ENCODE results near the gene IARS1. TPM values are rescaled to one million over a fixed set of nuclear protein-coding genes. Genes with fewer than 3 reads are reported as not detected.

IARS1 gene
- total and polyA plus RNA-seq, 2 donors (not counting 3 experiments of a cell fraction or from before 2014, with no cell fraction given) = 32.8 to 132 TPM

DNA sequence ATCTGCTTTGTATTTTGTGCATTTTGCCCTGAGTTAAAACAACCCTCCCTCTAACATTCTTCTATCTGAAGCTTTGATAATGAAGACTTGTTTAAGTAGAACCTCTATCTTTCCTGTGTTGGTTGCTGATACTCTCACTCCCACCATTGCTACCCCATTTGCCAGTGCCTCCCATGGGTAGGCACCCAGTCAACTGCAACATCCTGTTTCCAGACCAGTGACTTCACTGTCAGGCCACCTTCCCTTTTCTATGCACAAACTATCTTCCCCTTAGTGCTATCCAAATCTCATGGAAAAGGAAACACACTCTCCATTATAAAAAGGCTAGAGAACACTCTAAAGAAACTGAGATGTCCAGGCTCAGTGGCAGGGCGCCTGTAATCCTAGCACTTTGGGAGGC is 5.6 kb upstream of the IARS1 start:
- no peak for TF ChIP-seq POLR2A (IDR thresholded peaks at IDR 0.05; ENCODE audit: low read depth, low read length)
- TF ChIP-seq, protein P1, sequence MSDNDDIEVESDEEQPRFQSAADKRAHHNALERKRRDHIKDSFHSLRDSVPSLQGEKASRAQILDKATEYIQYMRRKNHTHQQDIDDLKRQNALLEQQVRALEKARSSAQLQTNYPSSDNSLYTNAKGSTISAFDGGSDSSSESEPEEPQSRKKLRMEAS (IDR thresholded peaks at IDR 0.05; ENCODE audit: insufficient read depth, insufficient read length) = no peak
- TF ChIP-seq, protein P2, sequence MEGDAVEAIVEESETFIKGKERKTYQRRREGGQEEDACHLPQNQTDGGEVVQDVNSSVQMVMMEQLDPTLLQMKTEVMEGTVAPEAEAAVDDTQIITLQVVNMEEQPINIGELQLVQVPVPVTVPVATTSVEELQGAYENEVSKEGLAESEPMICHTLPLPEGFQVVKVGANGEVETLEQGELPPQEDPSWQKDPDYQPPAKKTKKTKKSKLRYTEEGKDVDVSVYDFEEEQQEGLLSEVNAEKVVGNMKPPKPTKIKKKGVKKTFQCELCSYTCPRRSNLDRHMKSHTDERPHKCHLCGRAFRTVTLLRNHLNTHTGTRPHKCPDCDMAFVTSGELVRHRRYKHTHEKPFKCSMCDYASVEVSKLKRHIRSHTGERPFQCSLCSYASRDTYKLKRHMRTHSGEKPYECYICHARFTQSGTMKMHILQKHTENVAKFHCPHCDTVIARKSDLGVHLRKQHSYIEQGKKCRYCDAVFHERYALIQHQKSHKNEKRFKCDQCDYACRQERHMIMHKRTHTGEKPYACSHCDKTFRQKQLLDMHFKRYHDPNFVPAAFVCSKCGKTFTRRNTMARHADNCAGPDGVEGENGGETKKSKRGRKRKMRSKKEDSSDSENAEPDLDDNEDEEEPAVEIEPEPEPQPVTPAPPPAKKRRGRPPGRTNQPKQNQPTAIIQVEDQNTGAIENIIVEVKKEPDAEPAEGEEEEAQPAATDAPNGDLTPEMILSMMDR (IDR thresholded peaks at IDR 0.05; ENCODE audit: extremely low read depth in 1 of 2, insufficient read depth in 1 of 2, low read depth in 1 of 2, low read length in 2 of 2) = no peak
- TF ChIP-seq MYC (IDR thresholded peaks at IDR 0.05; ENCODE audit: low read depth, low read length) = no peak
- TF ChIP-seq GATA2 (IDR thresholded peaks at IDR 0.05; ENCODE audit: insufficient read depth, insufficient read length, low read depth, low read length) = no peak
- TF ChIP-seq EZH2 (IDR thresholded peaks at IDR 0.05; ENCODE audit: borderline replicate concordance, low read depth, low read length, severe bottlenecking) = no peak
- TF ChIP-seq JUN (IDR thresholded peaks at IDR 0.05; ENCODE audit: borderline replicate concordance, insufficient read depth, insufficient read length, low read depth) = no peak
- no peak for TF ChIP-seq FOS (IDR thresholded peaks at IDR 0.05; ENCODE audit: borderline replicate concordance, insufficient read depth, low read length)
- TF ChIP-seq POLR2AphosphoS5 (IDR thresholded peaks at IDR 0.05; ENCODE audit: insufficient read depth, low read depth, low read length) = no peak
- CTCF ChIA-PET = no interaction called here
- H3K9ac ChIP-seq (replicated peaks; ENCODE audit: extremely low read depth, insufficient read depth, low read length) = no peak overlapping the region
- no peaks in the 10 kb centered on the region for H3K79me2 ChIP-seq (ENCODE audit: control insufficient read depth, insufficient read depth, low read length)
- H4K20me1 ChIP-seq (replicated peaks; ENCODE audit: control insufficient read depth, extremely low read depth, insufficient read depth, low read length) = no peaks in the 10 kb centered on the region
- H3K9me1 ChIP-seq (replicated peaks; ENCODE audit: control insufficient read depth, extremely low read depth, insufficient read depth, low read length) = no peaks in the 10 kb centered on the region
- POLR2A ChIA-PET = no interaction called here
- intact Hi-C loops (cut with micrococcal nuclease) (loop anchor here (10.0 kb wide), 1 partner anchor 406 kb away; no protein-coding TSS in a partner anchor), dilution Hi-C loops (cut with MboI; ENCODE audit: extremely low pct_ligation_motif_present, low sequenced_read_pairs) (no loop called here)
- no peaks in the 10 kb centered on the region for H3K27me3 ChIP-seq (ENCODE audit: control insufficient read depth in 2 of 2, insufficient read depth in 2 of 2, low read length in 2 of 2)
- no peak overlapping the region for H2AFZ ChIP-seq (ENCODE audit: low read depth, low read length)
- no peaks in the 10 kb centered on the region for H3K9me3 ChIP-seq (replicated peaks; ENCODE audit: control insufficient read depth, insufficient read depth, low read length)
- no peak overlapping the region for H3K4me3 ChIP-seq (replicated peaks in 1 of 3; ENCODE audit: insufficient read depth in 1 of 3, low read depth in 1 of 3, low read length in 3 of 3)
- peaks cover 13 to 25% of the 10 kb centered on the region in 2 experiments for H3K36me3 ChIP-seq (ENCODE audit: control insufficient read depth in 2 of 2, extremely low read depth in 1 of 2, insufficient read depth in 2 of 2, low read length in 2 of 2)
- no TSS peak for BruUV-seq (replicated peaks)
- H3K27ac ChIP-seq (ENCODE audit: insufficient read depth, low read depth, low read length) = no peak overlapping the region
- peaks cover 8% of the 10 kb centered on the region for H3K4me1 ChIP-seq (ENCODE audit: control insufficient read depth, extremely low read depth, insufficient read depth, low read length)
- no peak overlapping the region for H3K4me2 ChIP-seq (ENCODE audit: insufficient read depth, low read length)
- no peak for FAIRE-seq
- no peak for DNase-seq (ENCODE audit: low read depth, low spot score)
